ENCODE data around the gene KRTCAP2.

DNA sequence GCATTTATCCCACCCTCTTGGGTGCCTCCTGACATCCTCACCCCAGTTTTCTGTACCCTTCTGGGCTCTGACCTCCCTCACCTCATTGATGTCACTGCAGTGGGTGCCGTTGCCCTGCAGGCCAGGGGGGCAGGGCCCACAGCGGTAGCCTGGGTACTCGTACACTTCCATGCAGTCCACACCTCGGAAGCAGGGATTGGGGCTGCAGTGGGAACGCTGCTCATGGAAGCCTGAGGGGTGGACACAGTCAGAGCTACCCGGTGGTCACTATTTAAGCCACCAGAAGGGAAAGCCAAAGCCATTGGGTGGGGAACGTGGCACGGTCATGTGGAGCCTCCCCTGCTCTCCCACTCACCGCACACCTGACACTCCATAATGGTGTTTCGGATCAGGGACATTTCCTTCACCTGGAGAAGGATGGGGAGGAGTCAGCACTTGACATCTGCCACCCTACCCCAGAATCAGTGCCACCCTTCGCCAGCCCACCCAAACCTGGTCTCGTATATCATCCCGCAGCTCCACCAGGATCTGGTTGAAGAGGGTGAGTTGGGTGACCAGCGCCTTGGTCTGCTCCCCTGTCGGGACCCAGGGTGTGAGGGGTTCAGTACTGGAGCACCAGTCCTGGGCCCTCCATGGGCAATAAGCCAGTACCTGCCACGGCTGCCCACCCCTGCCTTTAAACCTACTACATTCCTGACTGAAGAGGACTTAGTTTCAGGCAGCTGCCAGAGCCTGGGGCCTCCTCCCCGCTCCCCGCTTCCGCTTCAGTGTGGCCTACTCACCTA lies 29.8 kb upstream of the KRTCAP2 start:
- TF ChIP-seq CTCF (IDR thresholded peaks at IDR 0.05; ENCODE audit: poor library complexity), result no peak
- TF ChIP-seq EZH2 (IDR thresholded peaks at IDR 0.05; ENCODE audit: borderline replicate concordance), result no peak

All from hepatocyte (in vitro differentiated cells).